ENCODE measurements around the gene LDLRAD3.
"Not testable (repeated sequence)": the region's sequence is repeated elsewhere in the genome, so short reads cannot be mapped to it uniquely, and the experiment has no call there.

LDLRAD3 gene

GRCh38 chr11:36187622-36188021 lies 243.8 kb downstream of the LDLRAD3 start:
- DNase-seq, result no peak

GRCh38 chr11:36189735-36190134 lies 245.9 kb downstream of the LDLRAD3 start:
- not testable (repeated sequence) for DNase-seq

- no peak for DNase-seq
These were observed 248.1 kb downstream of the LDLRAD3 start for GRCh38 chr11:36191941-36192340.

DNA sequence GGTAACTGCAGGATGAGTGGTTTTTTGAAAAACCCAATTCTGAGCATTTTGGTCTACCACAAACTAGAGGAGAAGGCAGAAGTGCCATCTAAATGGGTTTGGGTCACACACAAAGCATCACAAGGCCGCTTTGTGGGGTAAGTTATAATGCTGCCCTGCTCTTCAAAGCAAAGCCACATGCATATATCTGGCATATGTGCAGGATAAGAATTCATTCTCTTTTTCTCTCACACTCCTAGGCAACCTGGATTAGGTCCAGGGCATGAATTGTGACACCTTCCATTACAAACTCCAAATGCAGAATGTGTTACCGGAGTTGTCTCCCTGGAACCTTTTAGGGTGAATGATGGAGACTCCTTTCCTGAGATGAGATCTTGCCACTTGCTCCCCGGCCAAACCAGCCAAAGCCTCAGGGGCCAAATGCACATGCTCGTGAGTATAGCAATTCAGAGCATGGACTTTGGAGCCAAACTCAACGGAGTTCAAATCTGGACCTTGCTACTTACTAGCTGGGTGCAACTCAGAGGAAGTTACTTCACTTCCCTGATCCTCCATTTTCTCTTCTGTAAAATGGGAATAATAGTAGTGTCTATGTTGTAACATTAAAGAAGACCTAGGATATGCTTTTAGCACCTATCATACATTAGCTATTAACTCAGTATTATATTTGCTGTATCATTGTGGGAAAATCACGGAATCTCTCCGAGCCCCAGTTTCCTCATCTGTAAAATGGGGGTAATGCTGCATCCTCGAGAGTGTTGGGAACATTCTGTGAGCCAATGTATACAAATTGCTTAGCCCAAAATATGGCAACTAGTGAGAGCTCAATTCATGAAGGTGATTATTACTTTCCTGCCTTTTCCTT lies 248.8 kb downstream of the LDLRAD3 start:
- no peak for DNase-seq

GRCh38 chr11:36193290-36193619 lies 249.4 kb downstream of the LDLRAD3 start:
- DNase-seq, result no peak

DNA sequence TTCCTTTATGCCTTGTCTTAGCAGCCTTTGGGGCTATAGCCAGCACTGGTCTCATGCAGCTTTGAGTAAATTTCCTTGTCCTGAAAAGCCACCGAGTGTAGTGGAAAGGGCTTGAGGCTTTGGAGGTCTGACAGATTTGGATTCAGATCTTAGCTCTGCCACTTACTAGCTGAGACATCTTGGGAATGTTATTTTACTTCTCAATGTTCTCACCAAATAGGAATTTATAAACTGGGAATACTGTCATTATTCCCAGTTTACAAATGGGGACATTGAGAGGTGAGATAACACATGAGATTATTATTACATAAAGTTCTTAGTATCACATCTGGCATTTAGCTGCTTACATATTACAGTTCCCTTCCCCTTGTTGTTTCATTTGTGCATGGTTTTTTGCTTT lies 249.9 kb downstream of the LDLRAD3 start:
- DNase-seq, result no peak

DNA sequence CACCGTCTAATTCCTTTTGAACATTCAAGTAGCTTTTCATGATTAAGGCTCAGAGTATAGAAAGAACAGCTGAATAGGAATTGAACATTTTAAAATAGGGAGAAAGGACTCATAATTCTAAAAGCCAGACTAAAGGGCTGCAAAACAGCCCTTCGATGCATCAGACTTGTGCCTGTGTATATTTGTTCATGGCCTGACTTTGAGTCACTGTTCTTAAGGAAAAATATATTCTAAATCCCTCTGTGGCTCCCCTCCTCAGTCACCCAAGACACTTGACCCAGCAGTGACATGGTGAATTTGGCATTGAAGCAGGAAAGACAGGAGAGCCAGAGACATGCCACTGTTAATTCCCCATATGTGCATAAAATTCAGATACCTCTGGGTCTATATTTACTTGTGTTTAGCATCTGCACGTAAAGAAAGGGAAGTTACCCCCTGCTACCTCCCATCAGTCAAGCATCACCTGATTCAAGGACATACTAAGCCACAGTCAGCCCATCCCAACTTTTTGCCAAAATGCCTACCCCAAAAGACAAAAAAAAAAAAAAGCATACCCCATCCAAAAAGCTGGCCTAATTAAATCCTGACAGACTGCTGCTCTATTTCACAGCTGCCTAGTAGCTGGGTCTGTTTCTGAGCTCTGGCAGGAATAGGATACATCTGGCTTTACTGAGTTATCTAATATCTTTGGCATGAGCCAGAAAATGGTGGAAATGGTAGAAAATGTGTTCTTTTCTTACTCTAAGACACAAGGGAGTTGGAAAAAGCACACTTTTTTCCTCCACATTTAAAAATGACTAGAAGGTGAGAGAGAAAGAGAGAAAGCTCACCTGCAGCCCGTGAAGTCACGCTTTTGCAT lies 251.9 kb downstream of the LDLRAD3 start:
- DNase-seq, result no peak

DNA sequence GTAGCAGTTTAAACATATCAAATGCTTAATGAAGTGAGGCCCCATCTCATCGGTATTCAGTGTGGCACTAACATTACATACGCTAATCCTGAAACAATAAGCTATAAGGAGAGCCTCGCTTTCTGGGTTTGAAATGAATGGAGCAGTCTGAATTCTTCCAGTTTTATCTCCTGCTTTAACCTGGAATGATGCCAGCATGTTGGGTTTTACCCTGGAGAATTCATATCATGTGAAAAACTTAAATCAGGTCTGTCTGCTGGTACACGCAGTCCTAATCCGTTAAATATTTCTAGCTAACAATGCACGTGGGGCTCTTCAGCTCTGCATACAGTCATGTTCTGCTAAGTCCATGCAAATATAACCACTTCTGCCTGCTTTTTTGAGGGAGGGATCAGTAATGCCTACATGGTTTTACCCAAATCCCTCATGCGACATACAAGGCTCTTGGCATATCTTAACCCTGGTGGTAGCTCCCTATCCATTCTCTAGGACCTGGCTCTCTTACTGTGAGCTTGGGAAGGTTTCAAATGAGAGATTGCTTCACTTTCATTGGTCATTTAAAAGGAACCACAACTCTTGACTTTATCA lies 252.6 kb downstream of the LDLRAD3 start:
- DNase-seq, result no peak

DNA sequence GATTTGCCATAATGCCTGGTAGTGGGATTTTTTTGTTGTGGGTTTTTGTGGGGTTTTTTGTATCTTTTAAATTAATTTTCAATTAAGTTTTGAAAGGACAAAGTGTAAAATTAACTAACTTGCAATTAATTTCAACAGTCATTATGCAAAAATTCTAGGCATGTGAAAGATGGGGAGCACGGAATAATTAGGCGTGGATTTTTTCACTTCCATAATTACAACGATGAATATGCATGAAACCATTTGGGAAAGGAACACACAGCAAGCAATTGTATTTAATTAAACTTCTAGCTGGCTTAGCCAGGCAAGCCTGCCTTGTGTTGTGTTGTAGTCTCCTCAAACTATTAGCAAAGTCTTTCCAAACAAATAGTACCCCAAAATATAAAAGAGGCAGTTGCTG lies 257.5 kb downstream of the LDLRAD3 start:
- DNase-seq, result no peak

- no peak for DNase-seq
These were observed 261.7 kb downstream of the LDLRAD3 start for GRCh38 chr11:36205536-36205935.

- no peak for DNase-seq
These were observed 266.7 kb downstream of the LDLRAD3 start for GRCh38 chr11:36210529-36210928.

- no peak for DNase-seq
These were observed 268.0 kb downstream of the LDLRAD3 start for GRCh38 chr11:36211761-36212430.

GRCh38 chr11:36212564-36213392 lies 268.9 kb downstream of the LDLRAD3 start:
- no peak for DNase-seq

DNA sequence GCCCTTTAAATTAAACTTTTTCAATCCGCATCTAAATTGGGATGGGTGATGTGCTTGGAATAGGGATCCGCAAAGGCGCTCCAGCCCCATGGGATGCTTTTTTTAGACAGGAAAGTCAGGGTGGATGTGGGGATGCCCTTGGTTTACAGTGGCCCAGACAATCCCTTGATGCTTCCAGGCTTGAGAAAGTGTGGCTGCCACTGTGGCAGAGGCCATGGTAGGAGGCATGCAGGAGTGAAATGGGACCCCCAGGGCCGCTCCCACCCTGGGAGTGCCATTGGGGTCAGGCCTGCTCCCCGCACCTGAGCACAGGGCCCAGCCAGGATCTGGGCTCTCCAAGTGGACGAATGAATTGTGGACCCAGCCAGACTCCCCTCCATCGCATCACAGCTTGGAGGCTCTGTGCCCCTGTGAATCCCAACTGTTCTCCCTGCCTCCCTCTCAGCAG lies 269.6 kb downstream of the LDLRAD3 start:
- no peak for DNase-seq

DNA sequence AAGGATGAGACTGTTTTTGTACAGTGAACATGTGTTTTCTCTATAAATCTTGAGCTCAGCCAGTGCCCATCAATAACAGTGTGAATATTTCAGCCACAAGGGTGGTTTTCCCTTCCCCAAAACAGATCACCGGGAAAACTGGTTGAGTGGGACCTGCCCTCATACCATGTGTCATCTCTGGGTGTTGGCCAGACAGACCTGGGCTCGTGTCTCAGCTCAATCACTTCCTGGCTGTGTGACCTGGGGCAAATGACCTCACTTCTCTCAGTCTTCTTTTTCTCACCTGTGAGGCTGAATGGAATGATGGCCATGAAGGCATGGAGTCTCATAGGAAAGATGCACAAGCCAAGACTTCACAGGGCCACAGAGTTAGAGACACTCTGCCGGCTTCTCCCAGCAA lies 270.6 kb downstream of the LDLRAD3 start:
- DNase-seq, result no peak

GRCh38 chr11:36214976-36215692 lies 271.3 kb downstream of the LDLRAD3 start:
- no peak for DNase-seq

DNA sequence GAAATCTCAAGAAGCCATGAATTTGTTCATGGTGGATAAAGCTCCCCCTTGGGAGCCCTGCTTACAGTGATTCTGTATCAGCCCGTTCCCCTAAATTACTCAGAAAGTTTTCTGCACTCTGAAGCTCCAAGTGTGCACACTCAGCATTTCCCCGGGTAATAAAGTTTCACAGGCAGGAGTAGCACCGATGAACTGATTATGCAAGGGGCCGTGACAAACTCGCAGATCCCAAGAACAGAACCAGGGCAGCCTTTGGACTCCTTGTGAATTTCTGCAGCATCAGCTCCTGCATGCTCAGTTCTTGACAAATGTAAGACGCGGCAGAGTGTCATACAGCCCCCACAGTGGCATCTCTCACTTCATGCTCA lies 271.8 kb downstream of the LDLRAD3 start:
- no peak for DNase-seq

GRCh38 chr11:36216061-36216615 lies 272.3 kb downstream of the LDLRAD3 start:
- no peak for DNase-seq

DNA sequence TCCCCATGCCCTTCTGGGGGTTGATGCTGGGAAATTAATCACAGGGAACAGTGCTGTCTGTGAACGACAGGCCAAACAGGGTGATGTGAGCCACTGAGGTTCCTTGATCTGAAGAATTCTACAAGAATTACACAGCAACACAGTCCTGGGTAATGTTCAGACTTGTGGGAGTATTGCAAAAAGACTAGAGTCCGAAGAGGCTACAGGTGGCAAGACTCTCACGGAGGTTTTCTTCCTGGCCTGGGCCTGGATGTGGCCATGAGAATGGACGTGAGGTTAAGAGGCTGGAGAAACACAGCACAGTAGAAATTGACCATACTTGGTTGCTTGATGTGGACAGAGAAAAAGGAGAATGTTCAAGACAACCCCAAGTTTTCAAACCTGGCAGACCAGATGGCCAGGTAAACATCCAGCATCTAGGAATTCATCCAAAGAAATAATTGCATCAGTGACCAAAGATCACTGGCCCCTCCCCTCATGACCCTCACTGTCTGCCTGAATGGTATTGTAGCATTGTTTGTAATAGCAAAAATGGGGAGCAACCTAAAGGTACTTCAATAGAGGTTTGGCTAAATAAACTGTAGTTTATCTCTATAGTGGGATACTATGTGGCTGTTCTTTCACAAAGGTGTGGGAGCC lies 274.5 kb downstream of the LDLRAD3 start:
- no peak for DNase-seq

DNA sequence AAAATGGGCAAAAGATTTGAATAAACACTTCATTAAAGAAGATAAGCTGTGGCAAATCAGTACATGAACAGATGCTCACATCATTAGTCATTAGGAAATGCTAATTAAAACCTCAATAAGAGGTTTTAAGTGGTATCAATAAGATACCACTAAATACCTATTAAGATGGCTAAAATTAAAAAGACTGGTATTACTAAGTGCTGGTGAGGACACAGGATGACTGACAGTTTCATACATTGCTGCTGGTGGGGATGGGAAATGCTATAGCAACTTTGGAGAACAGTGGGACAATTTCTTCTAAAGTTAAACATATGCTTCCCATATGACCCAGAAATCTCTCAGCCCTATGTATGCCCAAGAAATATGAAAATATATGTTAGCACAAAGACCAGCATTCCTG lies 276.1 kb downstream of the LDLRAD3 start:
- no peak for DNase-seq

Data from bone marrow (tissue), 2 donors.